Endometrium (tissue), 2 donors: ENCODE data around the gene CUZD1.

Source experiments
- FAIRE-seq: peaks from 2 replicates; lab custom pipeline; 2012; peaks lifted over from hg19 to GRCh38; lab: Jason Lieb, UNC
- donor health status: control.
- donor health status: control.

CUZD1 gene

GRCh38 chr10:122814493-122814892 is 31.2 kb downstream of the CUZD1 start:
- FAIRE-seq = no peak

DNA sequence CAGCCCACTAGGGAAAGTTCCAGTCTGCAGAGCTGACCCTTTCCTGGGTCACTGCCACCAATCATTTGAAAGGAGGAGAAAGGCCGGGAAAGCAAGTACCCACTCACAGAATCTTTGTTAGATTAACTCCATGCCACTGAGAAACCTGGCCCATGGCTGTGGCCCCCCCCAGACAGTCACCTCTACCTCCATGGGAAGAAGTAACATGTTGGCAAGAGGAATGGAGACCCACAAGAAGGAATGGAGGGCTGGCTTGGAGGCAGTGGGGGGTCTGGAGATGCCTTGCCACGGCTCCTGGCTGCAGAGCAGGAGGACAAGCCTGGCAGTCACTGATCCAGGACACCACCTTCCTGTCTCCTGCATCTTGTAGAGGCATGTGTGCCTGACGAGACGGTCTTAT is 32.9 kb downstream of the CUZD1 start:
- FAIRE-seq = no peak

DNA sequence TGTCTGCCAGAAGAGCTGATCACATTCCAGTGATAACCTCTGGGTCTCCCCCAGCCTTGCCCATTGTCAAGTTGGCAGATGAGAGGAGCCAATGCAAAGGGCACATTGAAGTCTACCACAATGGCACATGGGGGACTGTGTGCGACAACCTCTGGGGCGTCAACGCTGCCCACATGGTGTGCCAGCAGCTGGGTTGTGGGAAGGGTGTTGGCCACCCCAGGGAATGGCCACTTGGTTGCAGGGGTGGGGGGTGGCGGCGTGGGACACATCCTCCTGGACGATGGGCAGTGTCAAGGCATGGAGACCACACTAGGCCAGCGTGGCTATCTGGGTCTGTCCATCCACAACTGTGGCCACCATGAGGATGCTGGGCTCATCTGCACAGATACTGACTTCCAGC is 43.4 kb downstream of the CUZD1 start:
- no peak for FAIRE-seq

DNA sequence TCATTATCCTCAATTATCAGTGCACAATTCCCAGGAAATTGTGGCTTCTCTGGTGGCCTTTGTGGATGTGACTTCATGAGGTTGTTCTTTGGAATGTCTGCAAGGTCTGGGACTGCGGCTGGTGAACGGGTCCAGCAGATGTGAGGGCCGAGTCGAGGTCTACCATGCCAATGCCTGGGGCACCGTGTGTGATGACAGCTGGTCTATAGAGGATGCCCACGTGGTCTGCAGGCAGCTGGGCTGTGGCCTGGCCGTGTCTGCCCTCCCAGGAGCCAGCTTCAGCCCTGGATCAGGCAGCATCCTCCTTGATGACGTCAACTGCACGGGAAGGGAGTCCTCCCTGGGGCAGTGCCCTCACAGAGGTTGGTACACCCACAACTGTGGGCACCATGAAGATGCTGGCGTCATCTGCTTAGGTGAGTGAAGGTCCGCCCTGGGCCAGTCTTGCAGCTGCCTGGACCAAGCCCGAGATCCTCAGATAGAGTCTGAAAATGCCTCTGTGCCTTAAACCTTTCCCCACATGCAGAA is 46.9 kb downstream of the CUZD1 start:
- no peak for FAIRE-seq

GRCh38 chr10:122796796-122797195 is 48.9 kb downstream of the CUZD1 start:
- FAIRE-seq = no peak

DNA sequence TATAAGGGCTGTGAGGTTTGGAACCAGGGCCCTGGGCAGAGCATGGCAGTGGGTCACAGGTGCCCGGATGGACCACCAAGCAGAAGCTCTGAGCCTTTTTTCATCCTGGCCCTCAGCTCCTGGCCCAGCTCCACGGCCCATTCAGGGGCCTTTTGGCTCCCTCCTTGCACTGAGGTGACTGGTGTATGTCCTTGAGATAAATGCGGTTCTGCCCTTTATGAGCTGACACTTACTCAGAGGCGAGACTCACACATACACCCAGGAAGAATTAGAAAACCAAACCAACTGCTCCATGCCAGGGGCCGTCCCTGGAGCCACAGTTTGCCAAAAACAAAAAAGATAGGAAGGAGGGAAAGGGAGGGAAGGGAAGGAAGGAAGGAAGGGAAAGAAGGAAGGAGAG is 49.7 kb downstream of the CUZD1 start:
- FAIRE-seq = no peak

DNA sequence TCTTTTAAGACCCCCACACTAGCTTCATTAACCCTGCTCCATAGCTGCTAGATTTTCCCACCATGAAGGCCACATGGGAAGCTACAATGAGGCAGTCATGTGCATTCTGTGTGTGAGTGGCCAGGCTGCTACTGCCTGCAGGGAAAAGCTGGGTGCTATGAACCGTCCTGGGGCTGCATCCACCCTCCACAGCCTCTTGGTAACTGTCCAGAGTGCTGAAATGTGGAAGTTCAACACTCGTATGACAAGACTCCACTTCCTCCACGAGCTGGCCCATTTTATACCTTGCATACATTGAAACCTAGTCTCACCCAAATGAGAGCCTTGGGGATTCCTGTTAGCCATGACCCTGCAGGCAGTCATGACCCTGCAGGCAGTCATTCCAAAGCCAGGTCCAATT is 59.4 kb downstream of the CUZD1 start:
- no peak for FAIRE-seq

GRCh38 chr10:122782911-122783310 is 62.7 kb downstream of the CUZD1 start:
- no peak for FAIRE-seq
